Natural killer cell (primary cell): ENCODE results near the gene UBE2QL1. TPM values are rescaled to one million over a fixed set of nuclear protein-coding genes. Genes with fewer than 3 reads are reported as not detected.

Experiments used
- ATAC-seq, 3 donors: fragments of 150-1000 bp in 2 of 3; fragments of 200-7000 bp in 1 of 3; cut with Tn5 transposase; 1 replicate in 1 of 3; 2 replicates in 2 of 3; pipeline ENCODE4 v1.10.0; 2021; ENCODE audit warnings: mild to moderate bottlenecking in 2 of 3, moderate library complexity in 2 of 3
- DNase-seq, 2 donors: peaks; one replicate each; pipeline versions ENCODE4 v3.0.0 to v3.0.0-alpha.2; 2013 to 2021; ENCODE audit warnings: mixed read lengths in 1 of 2
- H3K27ac ChIP-seq: one replicate; pipeline ENCODE4 v1.5.1; 2013; ENCODE audit warnings: mild to moderate bottlenecking, low read length
- H3K27me3 ChIP-seq: one replicate; pipeline ENCODE4 v1.6.1; 2013; ENCODE audit warnings: low read length; ENCODE audit not compliant: control insufficient read depth, insufficient read depth
- H3K36me3 ChIP-seq: one replicate; pipeline ENCODE4 v1.6.1; 2013; ENCODE audit warnings: low read length; ENCODE audit not compliant: control insufficient read depth, insufficient read depth
- H3K4me1 ChIP-seq: one replicate; pipeline ENCODE4 v1.6.1; 2013; ENCODE audit warnings: low read length; ENCODE audit not compliant: control insufficient read depth, insufficient read depth
- H3K4me3 ChIP-seq: one replicate; pipeline ENCODE4 v1.5.1; 2013; ENCODE audit warnings: low read length
- H3K9me3 ChIP-seq: one replicate; pipeline ENCODE4 v1.6.1; 2013; ENCODE audit warnings: low read length; ENCODE audit not compliant: control insufficient read depth, insufficient read depth
- H3K27ac Mint-ChIP-seq, 2 donors: one replicate each; pipeline ENCODE4 v1.8.0; 2022; ENCODE audit warnings: mild to moderate bottlenecking in 2 of 2, mixed read lengths in 2 of 2, moderate library complexity in 1 of 2
- H3K27me3 Mint-ChIP-seq, 2 donors: one replicate each; pipeline ENCODE4 v1.8.0; 2022; ENCODE audit warnings: low read depth in 2 of 2, mixed read lengths in 2 of 2
- H3K36me3 Mint-ChIP-seq: one replicate; pipeline ENCODE4 v1.8.0; 2022; ENCODE audit warnings: mixed read lengths
- H3K4me1 Mint-ChIP-seq, 2 donors: one replicate each; pipeline ENCODE4 v1.8.0; 2022; ENCODE audit warnings: mixed read lengths in 2 of 2
- H3K4me3 Mint-ChIP-seq: one replicate; pipeline ENCODE4 v1.8.0; 2022; ENCODE audit warnings: mild to moderate bottlenecking, moderate library complexity, mixed read lengths
- H3K9me3 Mint-ChIP-seq, 2 donors: one replicate each; pipeline ENCODE4 v1.8.0; 2022; ENCODE audit warnings: mixed read lengths in 2 of 2
- CTCF ChIP-seq: fragments of 200-600 bp; IDR thresholded peaks from one replicate; pipeline ENCODE4 v1.8.0; 2022; ENCODE audit warnings: antibody characterized with exemption
- WGBS: methylation state at CpG from one replicate; pipeline ENCODE4 v1.1.7; 2013; ENCODE audit warnings: missing lambda C conversion rate; ENCODE audit not compliant: insufficient coverage; 5-methylcytosine and 5-hydroxymethylcytosine counted together
- intact Hi-C: fragments of 100-400 bp; cut with micrococcal nuclease; formaldehyde crosslinking; loops from one replicate; pipeline ENCODE4 v1.14.2; 2022
- total RNA-seq, 4 donors: library from RNA; stranded (reverse); fragments of 120-200 nt in 1 of 4; gene quantifications; one replicate each; pipeline versions ENCODE4 v1.2.3 to v1.2.4, GENCODE V29; 2013 to 2022

UBE2QL1 gene
- total RNA-seq, 3 donors from 2014 or later (not counting 1 experiment from before 2014, with no cell fraction given): not detected

GRCh38 chr5:6489643-6490185 is 41.1 kb downstream of the UBE2QL1 start:
- Mint-ChIP-seq H3K27ac (no peak overlapping the region), H3K4me3 (no peak overlapping the region), H3K27me3 (peaks cover 6 to 8% of the 10 kb centered on the region in 2 donors), H3K4me1 (no peaks in the 10 kb centered on the region), H3K9me3 (no peaks in the 10 kb centered on the region), H3K36me3 (no peaks in the 10 kb centered on the region)
- Histone ChIP-seq H3K27ac (no peak overlapping the region), H3K4me3 (no peak overlapping the region), H3K36me3 (no peaks in the 10 kb centered on the region), H3K9me3 (no peaks in the 10 kb centered on the region), H3K4me1 (no peaks in the 10 kb centered on the region), H3K27me3 (no peaks in the 10 kb centered on the region)
- TF ChIP-seq CTCF: no peak
- intact Hi-C loops: no loop called here
- WGBS: 85% methylated on average over 10 of the region's 10 CpGs
- DNase-seq (no peak), ATAC-seq (no peak)

GRCh38 chr5:6490246-6490645 is 41.6 kb downstream of the UBE2QL1 start:
- H3K36me3 ChIP-seq: no peaks in the 10 kb centered on the region
- Mint-ChIP-seq H3K36me3 (no peaks in the 10 kb centered on the region), H3K27me3 (peaks cover 6 to 8% of the 10 kb centered on the region in 2 donors), H3K4me3 (no peak overlapping the region), H3K27ac (no peak overlapping the region), H3K4me1 (no peaks in the 10 kb centered on the region), H3K9me3 (no peaks in the 10 kb centered on the region)
- no peaks in the 10 kb centered on the region for H3K9me3 ChIP-seq
- no peak for DNase-seq
- TF ChIP-seq CTCF: no peak
- 89% methylated on average over 9 of the region's 9 CpGs for whole genome bisulfite sequencing
- no peak overlapping the region for H3K4me3 ChIP-seq
- H3K27ac ChIP-seq: no peak overlapping the region
- no peaks in the 10 kb centered on the region for H3K4me1 ChIP-seq
- ATAC-seq: no peak
- intact Hi-C loops: no loop called here
- H3K27me3 ChIP-seq: no peaks in the 10 kb centered on the region

- H3K4me1 Mint-ChIP-seq: no peaks in the 10 kb centered on the region
- no peaks in the 10 kb centered on the region for H3K9me3 Mint-ChIP-seq
- intact Hi-C loops: no loop called here
- no peak for TF ChIP-seq CTCF
- Histone ChIP-seq H3K9me3 (no peaks in the 10 kb centered on the region), H3K4me1 (no peaks in the 10 kb centered on the region), H3K27me3 (no peaks in the 10 kb centered on the region), H3K4me3 (no peak overlapping the region), H3K27ac (no peak overlapping the region), H3K36me3 (no peaks in the 10 kb centered on the region)
- ATAC-seq (no peak), DNase-seq (no peak)
- H3K27ac Mint-ChIP-seq: no peak overlapping the region
- 93% methylated on average over 3 of the region's 3 CpGs for WGBS
- H3K4me3 Mint-ChIP-seq: no peak overlapping the region
- no peaks in the 10 kb centered on the region for H3K36me3 Mint-ChIP-seq
- peaks cover 6 to 8% of the 10 kb centered on the region in 2 donors for H3K27me3 Mint-ChIP-seq
Observed at GRCh38 chr5:6490693-6491092, 42.0 kb downstream of the UBE2QL1 start.
